HEK293 (cell line): Measurements from ENCODE around the gene GTSE1.

Source experiments
- KLF7 ChIP-seq: fragments of 450-650 bp; formaldehyde crosslinking; IDR thresholded peaks from 2 replicates; pipeline ENCODE4 v1.5.1; 2016; ENCODE audit warnings: missing biosample characterization, missing genetic modification characterization, borderline replicate concordance
- RBAK ChIP-seq: fragments of 450-650 bp; formaldehyde crosslinking; IDR thresholded peaks from 2 replicates; pipeline ENCODE4 v1.5.1; 2016; ENCODE audit warnings: missing biosample characterization, missing genetic modification characterization
- WT1 ChIP-seq: fragments of 450-650 bp; formaldehyde crosslinking; IDR thresholded peaks from 2 replicates; pipeline ENCODE4 v1.5.1; 2016; ENCODE audit warnings: missing biosample characterization, missing genetic modification characterization
- YY2 ChIP-seq: fragments of 450-650 bp; formaldehyde crosslinking; IDR thresholded peaks from 2 replicates; pipeline ENCODE4 v1.5.1; 2016; ENCODE audit warnings: missing biosample characterization, missing genetic modification characterization
- ZBTB48 ChIP-seq: fragments of 450-650 bp; formaldehyde crosslinking; IDR thresholded peaks from 2 replicates; pipeline ENCODE4 v1.5.1; 2016; ENCODE audit warnings: missing biosample characterization, missing genetic modification characterization
- ZBTB6 ChIP-seq: fragments of 450-650 bp; formaldehyde crosslinking; IDR thresholded peaks from 2 replicates; pipeline ENCODE4 v1.5.1; 2017; ENCODE audit warnings: missing biosample characterization, missing genetic modification characterization
- ZFP3 ChIP-seq: fragments of 450-650 bp; formaldehyde crosslinking; IDR thresholded peaks from 2 replicates; pipeline ENCODE4 v1.5.1; 2016; ENCODE audit warnings: low read depth, missing biosample characterization, missing genetic modification characterization
- ZFP69B ChIP-seq: fragments of 450-650 bp; formaldehyde crosslinking; IDR thresholded peaks from 2 replicates; pipeline ENCODE4 v1.5.1; 2016; ENCODE audit warnings: missing biosample characterization, missing genetic modification characterization
- ZNF146 ChIP-seq: fragments of 450-650 bp; formaldehyde crosslinking; IDR thresholded peaks from 2 replicates; pipeline ENCODE4 v1.5.1; 2016; ENCODE audit warnings: missing biosample characterization, missing genetic modification characterization
- ZNF148 ChIP-seq: fragments of 450-650 bp; formaldehyde crosslinking; IDR thresholded peaks from 2 replicates; pipeline ENCODE4 v1.5.0; 2017; ENCODE audit warnings: missing biosample characterization, missing genetic modification characterization, borderline replicate concordance
- ZNF175 ChIP-seq: fragments of 450-650 bp; formaldehyde crosslinking; IDR thresholded peaks from 2 replicates; pipeline ENCODE4 v1.5.1; 2016; ENCODE audit warnings: missing biosample characterization, missing genetic modification characterization
- ZNF19 ChIP-seq: fragments of 450-650 bp; formaldehyde crosslinking; IDR thresholded peaks from 2 replicates; pipeline ENCODE4; 2016; ENCODE audit warnings: missing biosample characterization, missing genetic modification characterization, low read depth
- ZNF324 ChIP-seq: fragments of 450-650 bp; formaldehyde crosslinking; IDR thresholded peaks from 2 replicates; pipeline ENCODE4 v1.5.1; 2016; ENCODE audit warnings: missing biosample characterization, missing genetic modification characterization
- ZNF341 ChIP-seq: fragments of 450-650 bp; formaldehyde crosslinking; IDR thresholded peaks from 2 replicates; pipeline ENCODE4; 2016; ENCODE audit warnings: low read depth, missing biosample characterization, missing genetic modification characterization
- ZNF350 ChIP-seq: fragments of 450-650 bp; formaldehyde crosslinking; IDR thresholded peaks from 2 replicates; pipeline ENCODE4 v1.5.0; 2017; ENCODE audit warnings: missing biosample characterization, mild to moderate bottlenecking, missing genetic modification characterization
- ZNF354C ChIP-seq: fragments of 450-650 bp; formaldehyde crosslinking; IDR thresholded peaks from 2 replicates; pipeline ENCODE4 v1.5.1; 2016; ENCODE audit warnings: missing biosample characterization, missing genetic modification characterization, low read depth, borderline replicate concordance
- ZNF404 ChIP-seq: fragments of 450-650 bp; formaldehyde crosslinking; IDR thresholded peaks from 2 replicates; pipeline ENCODE4 v1.5.1; 2017; ENCODE audit warnings: missing biosample characterization, missing genetic modification characterization
- ZNF426 ChIP-seq: fragments of 450-650 bp; formaldehyde crosslinking; IDR thresholded peaks from 2 replicates; pipeline ENCODE4 v1.5.1; 2017; ENCODE audit warnings: missing biosample characterization, missing genetic modification characterization, mild to moderate bottlenecking, inconsistent platforms, moderate library complexity
- ZNF513 ChIP-seq: fragments of 450-650 bp; IDR thresholded peaks from 2 replicates; pipeline ENCODE4 v1.5.1; 2018; ENCODE audit warnings: missing biosample characterization, missing genetic modification characterization
- ZNF544 ChIP-seq: fragments of 450-650 bp; formaldehyde crosslinking; IDR thresholded peaks from 2 replicates; pipeline ENCODE4 v1.5.0; 2017; ENCODE audit warnings: missing biosample characterization, missing genetic modification characterization
- ZNF571 ChIP-seq: fragments of 450-650 bp; formaldehyde crosslinking; IDR thresholded peaks from 2 replicates; pipeline ENCODE4 v1.5.0; 2017; ENCODE audit warnings: missing biosample characterization, missing genetic modification characterization
- ZNF626 ChIP-seq: fragments of 450-650 bp; sonication (Bioruptor Pico); formaldehyde crosslinking; IDR thresholded peaks from 2 replicates; pipeline ENCODE4 v1.5.1; 2018; ENCODE audit warnings: missing biosample characterization, missing genetic modification characterization, inconsistent platforms
- ZNF664 ChIP-seq: fragments of 450-650 bp; formaldehyde crosslinking; IDR thresholded peaks from 2 replicates; pipeline ENCODE4 v1.5.1; 2016; ENCODE audit warnings: missing biosample characterization, missing genetic modification characterization
- ZNF677 ChIP-seq: fragments of 450-650 bp; IDR thresholded peaks from 2 replicates; pipeline ENCODE4 v1.5.0; 2018; ENCODE audit warnings: missing biosample characterization, mild to moderate bottlenecking, missing genetic modification characterization, moderate library complexity
- ZNF837 ChIP-seq: fragments of 450-650 bp; formaldehyde crosslinking; IDR thresholded peaks from 2 replicates; pipeline ENCODE4 v1.5.1; 2016; ENCODE audit warnings: missing biosample characterization, missing genetic modification characterization
- ZSCAN30 ChIP-seq: fragments of 450-650 bp; IDR thresholded peaks from 2 replicates; pipeline ENCODE4 v1.5.1; 2018; ENCODE audit warnings: missing biosample characterization, mild to moderate bottlenecking, missing genetic modification characterization, moderate library complexity
- TF ChIP-seq, protein P1 (sequence below): fragments of 450-650 bp; formaldehyde crosslinking; IDR thresholded peaks from 2 replicates; pipeline ENCODE4 v1.5.1; 2016; ENCODE audit warnings: missing biosample characterization, missing genetic modification characterization
- TF ChIP-seq, protein P2 (sequence below): fragments of 450-650 bp; formaldehyde crosslinking; optimal IDR thresholded peaks from 2 replicates; pipeline ENCODE3; 2016; ENCODE audit warnings: missing biosample characterization, mild to moderate bottlenecking, missing genetic modification characterization
- TF ChIP-seq, protein P3 (sequence below): fragments of 450-650 bp; formaldehyde crosslinking; IDR thresholded peaks from 2 replicates; pipeline ENCODE4 v1.5.1; 2016; ENCODE audit warnings: missing biosample characterization, missing genetic modification characterization
- TF ChIP-seq, protein P4 (sequence below): fragments of 450-650 bp; formaldehyde crosslinking; IDR thresholded peaks from 2 replicates; pipeline ENCODE4 v1.5.1; 2017; ENCODE audit warnings: missing biosample characterization, missing genetic modification characterization

Gene GTSE1

GRCh38 chr22:46296257-46297150 is at the start of gene GTSE1 (continued):
- TF ChIP-seq ZNF19 (tag by site-specific recombination) (no peak), ZNF341 (tag by site-specific recombination) (peak; percentile 63), ZNF544 (tag by site-specific recombination) (no peak), YY2 (tag by site-specific recombination) (peak; percentile 65; the same call in 1 of the 2 replicates), ZBTB6 (tag by site-specific recombination) (peak; percentile 80; the same call in 1 of the 2 replicates), ZSCAN30 (tag by site-specific recombination) (peak; percentile 10; the same call in 1 of the 2 replicates), ZNF324 (tag by site-specific recombination) (peak; percentile 60; the same call in 1 of the 2 replicates), ZNF146 (tag by site-specific recombination) (no peak), ZNF837 (no peak), ZNF148 (no peak), ZNF404 (tag by site-specific recombination) (no peak), ZNF513 (no peak), ZFP69B (peak; percentile 66; the same call in 1 of the 2 replicates), ZNF350 (tag by site-specific recombination) (no peak), ZNF626 (no peak), RBAK (tag by site-specific recombination) (no peak), ZNF677 (tag by site-specific recombination) (no peak), ZBTB48 (tag by site-specific recombination) (peak; percentile 92), ZNF664 (tag by site-specific recombination) (no peak), ZNF175 (tag by site-specific recombination) (no peak), ZNF354C (no peak), ZNF571 (tag by site-specific recombination) (no peak), ZFP3 (tag by site-specific recombination) (no peak), WT1 (tag by site-specific recombination) (no peak), KLF7 (no peak), ZNF426 (tag by site-specific recombination) (no peak)
- TF ChIP-seq, protein P1, sequence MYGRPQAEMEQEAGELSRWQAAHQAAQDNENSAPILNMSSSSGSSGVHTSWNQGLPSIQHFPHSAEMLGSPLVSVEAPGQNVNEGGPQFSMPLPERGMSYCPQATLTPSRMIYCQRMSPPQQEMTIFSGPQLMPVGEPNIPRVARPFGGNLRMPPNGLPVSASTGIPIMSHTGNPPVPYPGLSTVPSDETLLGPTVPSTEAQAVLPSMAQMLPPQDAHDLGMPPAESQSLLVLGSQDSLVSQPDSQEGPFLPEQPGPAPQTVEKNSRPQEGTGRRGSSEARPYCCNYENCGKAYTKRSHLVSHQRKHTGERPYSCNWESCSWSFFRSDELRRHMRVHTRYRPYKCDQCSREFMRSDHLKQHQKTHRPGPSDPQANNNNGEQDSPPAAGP (tag by site-specific recombination) = peak; percentile 78; the same call in 1 of the 2 replicates
- TF ChIP-seq, protein P2, sequence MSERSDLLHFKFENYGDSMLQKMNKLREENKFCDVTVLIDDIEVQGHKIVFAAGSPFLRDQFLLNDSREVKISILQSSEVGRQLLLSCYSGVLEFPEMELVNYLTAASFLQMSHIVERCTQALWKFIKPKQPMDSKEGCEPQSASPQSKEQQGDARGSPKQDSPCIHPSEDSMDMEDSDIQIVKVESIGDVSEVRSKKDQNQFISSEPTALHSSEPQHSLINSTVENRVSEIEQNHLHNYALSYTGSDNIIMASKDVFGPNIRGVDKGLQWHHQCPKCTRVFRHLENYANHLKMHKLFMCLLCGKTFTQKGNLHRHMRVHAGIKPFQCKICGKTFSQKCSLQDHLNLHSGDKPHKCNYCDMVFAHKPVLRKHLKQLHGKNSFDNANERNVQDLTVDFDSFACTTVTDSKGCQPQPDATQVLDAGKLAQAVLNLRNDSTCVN (tag by site-specific recombination) = peak; percentile 84
- TF ChIP-seq, protein P3, sequence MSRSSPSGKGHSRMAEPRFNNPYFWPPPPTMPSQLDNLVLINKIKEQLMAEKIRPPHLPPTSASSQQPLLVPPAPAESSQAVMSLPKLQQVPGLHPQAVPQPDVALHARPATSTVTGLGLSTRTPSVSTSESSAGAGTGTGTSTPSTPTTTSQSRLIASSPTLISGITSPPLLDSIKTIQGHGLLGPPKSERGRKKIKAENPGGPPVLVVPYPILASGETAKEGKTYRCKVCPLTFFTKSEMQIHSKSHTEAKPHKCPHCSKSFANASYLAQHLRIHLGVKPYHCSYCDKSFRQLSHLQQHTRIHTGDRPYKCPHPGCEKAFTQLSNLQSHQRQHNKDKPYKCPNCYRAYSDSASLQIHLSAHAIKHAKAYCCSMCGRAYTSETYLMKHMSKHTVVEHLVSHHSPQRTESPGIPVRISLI (tag by site-specific recombination) = no peak
- TF ChIP-seq, protein P4, sequence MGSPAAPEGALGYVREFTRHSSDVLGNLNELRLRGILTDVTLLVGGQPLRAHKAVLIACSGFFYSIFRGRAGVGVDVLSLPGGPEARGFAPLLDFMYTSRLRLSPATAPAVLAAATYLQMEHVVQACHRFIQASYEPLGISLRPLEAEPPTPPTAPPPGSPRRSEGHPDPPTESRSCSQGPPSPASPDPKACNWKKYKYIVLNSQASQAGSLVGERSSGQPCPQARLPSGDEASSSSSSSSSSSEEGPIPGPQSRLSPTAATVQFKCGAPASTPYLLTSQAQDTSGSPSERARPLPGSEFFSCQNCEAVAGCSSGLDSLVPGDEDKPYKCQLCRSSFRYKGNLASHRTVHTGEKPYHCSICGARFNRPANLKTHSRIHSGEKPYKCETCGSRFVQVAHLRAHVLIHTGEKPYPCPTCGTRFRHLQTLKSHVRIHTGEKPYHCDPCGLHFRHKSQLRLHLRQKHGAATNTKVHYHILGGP (tag by site-specific recombination) = no peak
